Effector memory CD8-positive, alpha-beta T cell (primary cell): ENCODE results near the gene COL27A1.
"Not testable (repeated sequence)": the region's sequence is repeated elsewhere in the genome, so short reads cannot be mapped to it uniquely, and the experiment has no call there.

Experiments used
- ATAC-seq: fragments of 150-1000 bp; cut with Tn5 transposase; replicated peaks from 2 replicates; pipeline ENCODE4 v1.10.0; 2021; ENCODE audit warnings: mild to moderate bottlenecking, moderate library complexity
- DNase-seq, 3 experiments: peaks; one replicate each; pipeline ENCODE4 v3.0.0; 2021
- H3K27ac Mint-ChIP-seq, 2 donors: one replicate each; pipeline ENCODE4 v1.8.0; 2022; ENCODE audit warnings: mild to moderate bottlenecking in 2 of 2, mixed read lengths in 2 of 2, moderate library complexity in 2 of 2
- H3K27me3 Mint-ChIP-seq, 2 donors: one replicate each; pipeline ENCODE4 v1.8.0; 2022; ENCODE audit warnings: mixed read lengths in 2 of 2
- H3K36me3 Mint-ChIP-seq: one replicate; pipeline ENCODE4 v1.8.0; 2022; ENCODE audit warnings: mild to moderate bottlenecking, moderate library complexity, mixed read lengths; ENCODE audit not compliant: insufficient read depth
- H3K4me1 Mint-ChIP-seq, 2 donors: one replicate each; pipeline ENCODE4 v1.8.0; 2022; ENCODE audit warnings: low read depth in 2 of 2, mixed read lengths in 2 of 2
- H3K4me3 Mint-ChIP-seq, 2 donors: one replicate each; pipeline ENCODE4 v1.8.0; 2022; ENCODE audit warnings: mild to moderate bottlenecking in 2 of 2, mixed read lengths in 2 of 2, moderate library complexity in 2 of 2
- H3K9me3 Mint-ChIP-seq, 2 donors: one replicate each; pipeline ENCODE4 v1.8.0; 2022; ENCODE audit warnings: mixed read lengths in 2 of 2

Gene COL27A1

GRCh38 chr9:114126247-114127060 is 28.9 kb upstream of the COL27A1 start:
- Mint-ChIP-seq H3K27ac (no peak overlapping the region), H3K27me3 (peaks cover 53 to 54% of the 10 kb centered on the region in 2 donors), H3K4me1 (no peaks in the 10 kb centered on the region)

DNA sequence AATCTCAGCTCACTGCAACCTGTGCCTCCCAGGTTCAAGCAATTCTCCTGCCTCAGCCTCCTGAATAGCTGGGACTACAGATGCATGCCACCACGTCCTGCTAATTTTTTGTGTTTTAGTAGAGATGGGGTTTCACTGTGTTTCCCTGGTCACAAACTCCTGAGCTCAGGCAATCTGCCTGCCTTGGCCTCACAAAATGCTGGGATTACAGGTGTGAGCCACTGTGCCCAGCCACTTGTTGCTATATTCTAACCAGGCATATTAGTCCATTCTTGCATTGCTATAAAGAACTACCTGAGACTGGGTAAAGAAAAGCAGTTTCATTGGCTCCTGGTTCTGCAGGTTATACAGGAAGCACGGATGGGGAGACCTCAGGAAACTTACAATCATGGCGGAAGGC is 26.6 kb upstream of the COL27A1 start:
- not testable (repeated sequence) for H3K36me3 Mint-ChIP-seq, DNase-seq, H3K27ac Mint-ChIP-seq, H3K4me1 Mint-ChIP-seq, ATAC-seq, H3K4me3 Mint-ChIP-seq, H3K9me3 Mint-ChIP-seq
- peaks cover 61 to 62% of the 10 kb centered on the region in 2 donors for H3K27me3 Mint-ChIP-seq

More at GRCh38 chr9:114126247-114127060, 28.9 kb upstream of the COL27A1 start:
- Mint-ChIP-seq H3K9me3 (peaks cover 2 to 6% of the 10 kb centered on the region in 2 donors), H3K4me3 (no peak overlapping the region), H3K36me3 (no peaks in the 10 kb centered on the region)
- DNase-seq, result no peak
- no peak for ATAC-seq

DNA sequence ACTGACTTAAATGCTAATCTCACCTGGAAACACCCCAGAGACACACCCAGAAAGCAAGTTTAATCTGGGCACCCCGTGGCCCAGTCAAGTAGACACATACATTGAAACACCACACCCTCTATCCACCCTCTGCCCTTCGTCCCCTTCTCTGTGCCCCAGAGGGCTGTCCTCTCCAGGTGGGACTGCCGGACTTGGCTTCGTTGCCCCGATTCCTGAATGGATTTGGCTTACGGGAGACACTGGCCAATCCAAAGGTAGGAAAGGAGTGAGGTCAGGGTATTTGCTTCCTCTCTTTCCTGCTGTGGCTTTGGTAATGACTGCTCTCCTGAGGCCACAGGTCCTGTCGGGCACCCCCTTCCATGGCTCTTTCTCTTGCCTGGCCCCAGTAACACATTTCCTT is 25.2 kb upstream of the COL27A1 start:
- peaks cover 57 to 69% of the 10 kb centered on the region in 2 donors for H3K27me3 Mint-ChIP-seq
- H3K9me3 Mint-ChIP-seq, result peaks cover 2 to 6% of the 10 kb centered on the region in 2 donors

GRCh38 chr9:114130624-114131277 is 24.6 kb upstream of the COL27A1 start:
- ATAC-seq (no peak), DNase-seq (no peak)
- peaks cover 2 to 6% of the 10 kb centered on the region in 2 donors for H3K9me3 Mint-ChIP-seq
- H3K36me3 Mint-ChIP-seq, result no peaks in the 10 kb centered on the region
- no peak overlapping the region for H3K27ac Mint-ChIP-seq
- H3K4me1 Mint-ChIP-seq, result no peaks in the 10 kb centered on the region
- peaks cover 57 to 75% of the 10 kb centered on the region in 2 donors for H3K27me3 Mint-ChIP-seq
- H3K4me3 Mint-ChIP-seq, result no peak overlapping the region

More for the DNA sequence above, 25.2 kb upstream of the COL27A1 start:
- H3K27ac Mint-ChIP-seq, result no peak overlapping the region
- H3K4me1 Mint-ChIP-seq, result no peaks in the 10 kb centered on the region
- DNase-seq (no peak), ATAC-seq (no peak)
- no peak overlapping the region for H3K4me3 Mint-ChIP-seq
- no peaks in the 10 kb centered on the region for H3K36me3 Mint-ChIP-seq

GRCh38 chr9:114131808-114132549 is 23.4 kb upstream of the COL27A1 start:
- H3K4me1 Mint-ChIP-seq, result no peaks in the 10 kb centered on the region
- no peak for ATAC-seq
- peaks cover 2 to 6% of the 10 kb centered on the region in 2 donors for H3K9me3 Mint-ChIP-seq

DNA sequence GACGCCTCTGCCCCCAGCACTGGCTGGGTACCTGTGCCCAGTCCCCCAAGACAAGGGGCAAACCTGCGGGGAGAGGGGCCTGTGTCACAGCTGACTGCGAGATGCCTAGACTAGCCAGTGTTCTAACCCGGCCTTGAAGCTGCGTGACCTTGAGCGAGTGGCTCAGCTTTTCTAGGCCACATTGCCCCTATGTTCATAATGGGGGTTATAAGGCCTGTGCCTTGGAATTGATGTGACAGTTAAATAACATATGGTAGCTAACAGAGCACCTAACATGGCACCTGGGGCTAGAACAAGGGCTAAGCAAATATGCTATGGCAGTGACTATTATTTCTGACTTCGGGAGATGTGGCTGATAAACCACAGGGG is 22.8 kb upstream of the COL27A1 start:
- H3K4me1 Mint-ChIP-seq, result no peaks in the 10 kb centered on the region
- H3K27me3 Mint-ChIP-seq, result peaks cover 57 to 67% of the 10 kb centered on the region in 2 donors
- ATAC-seq (no peak), DNase-seq (no peak)
- peaks cover 0 to under 1% of the 10 kb centered on the region in 2 donors for H3K9me3 Mint-ChIP-seq
- no peak overlapping the region for H3K27ac Mint-ChIP-seq
- no peak overlapping the region for H3K4me3 Mint-ChIP-seq
- no peaks in the 10 kb centered on the region for H3K36me3 Mint-ChIP-seq

More at GRCh38 chr9:114131808-114132549, 23.4 kb upstream of the COL27A1 start:
- H3K36me3 Mint-ChIP-seq, result no peaks in the 10 kb centered on the region
- no peak overlapping the region for H3K27ac Mint-ChIP-seq
- H3K27me3 Mint-ChIP-seq, result peaks cover 57 to 67% of the 10 kb centered on the region in 2 donors
- DNase-seq, result no peak
- no peak overlapping the region for H3K4me3 Mint-ChIP-seq

DNA sequence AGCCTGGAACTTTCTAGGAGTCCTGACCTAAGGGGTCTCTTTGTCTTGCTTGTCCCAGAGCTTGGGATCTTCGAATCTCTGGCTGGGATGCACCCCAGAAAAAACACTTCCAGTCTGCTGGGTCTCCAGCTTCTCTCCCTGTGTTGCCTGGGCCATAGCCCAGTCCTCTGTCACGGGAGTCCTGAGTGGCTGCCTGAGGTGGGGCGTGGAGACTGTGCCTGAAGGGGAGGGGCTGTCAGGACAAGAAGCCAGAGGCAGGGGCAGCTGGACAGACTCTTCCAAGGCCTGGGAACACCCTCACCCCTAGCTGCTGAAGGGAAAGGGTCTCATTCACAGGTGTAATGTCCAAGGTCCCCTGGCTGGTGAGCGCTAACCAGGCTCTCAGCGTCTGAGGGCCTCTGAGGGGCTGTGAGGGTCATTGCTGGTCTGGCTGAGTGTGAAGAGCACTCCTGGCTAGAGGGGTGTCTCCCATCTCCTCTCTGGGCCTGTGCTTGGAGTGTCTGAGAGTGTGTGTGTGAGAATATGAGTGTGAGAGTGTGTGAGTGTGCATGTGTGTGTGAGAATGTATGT is 20.4 kb upstream of the COL27A1 start:
- Mint-ChIP-seq H3K27me3 (peaks cover 42 to 51% of the 10 kb centered on the region in 2 donors), H3K36me3 (no peaks in the 10 kb centered on the region), H3K4me1 (no peaks in the 10 kb centered on the region), H3K4me3 (no peak overlapping the region), H3K27ac (no peak overlapping the region), H3K9me3 (no peaks in the 10 kb centered on the region)
- DNase-seq (no peak), ATAC-seq (no peak)

DNA sequence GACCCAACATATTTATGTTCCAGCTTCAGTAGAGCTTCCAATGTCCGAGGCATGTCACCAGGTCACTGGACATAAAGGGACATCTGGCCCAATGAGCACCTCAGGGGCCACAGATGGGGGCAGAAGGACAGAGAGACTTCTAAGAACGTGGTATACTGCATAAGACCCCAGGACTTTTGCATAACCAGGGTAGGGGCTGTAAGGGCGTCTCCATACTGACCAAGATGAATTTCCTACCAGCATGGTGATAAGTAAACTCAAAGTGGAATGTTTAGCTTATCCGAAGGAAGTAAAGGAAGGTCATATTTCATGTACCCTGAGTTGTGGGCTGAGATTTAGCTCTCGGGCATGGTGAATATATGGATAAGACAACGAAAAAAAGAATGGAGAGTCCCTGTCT is 17.5 kb upstream of the COL27A1 start:
- no peaks in the 10 kb centered on the region for H3K36me3 Mint-ChIP-seq
- H3K27ac Mint-ChIP-seq, result no peak overlapping the region
- H3K9me3 Mint-ChIP-seq, result no peaks in the 10 kb centered on the region
- ATAC-seq (no peak), DNase-seq (no peak)
- H3K4me3 Mint-ChIP-seq, result no peak overlapping the region
- no peaks in the 10 kb centered on the region for H3K4me1 Mint-ChIP-seq
- H3K27me3 Mint-ChIP-seq, result peaks cover 39 to 56% of the 10 kb centered on the region in 2 donors

GRCh38 chr9:114138552-114138971 is 16.8 kb upstream of the COL27A1 start:
- Mint-ChIP-seq H3K36me3 (no peaks in the 10 kb centered on the region), H3K9me3 (no peaks in the 10 kb centered on the region), H3K4me3 (no peak overlapping the region), H3K27me3 (peaks cover 39 to 56% of the 10 kb centered on the region in 2 donors), H3K27ac (no peak overlapping the region), H3K4me1 (no peaks in the 10 kb centered on the region)
- no peak for ATAC-seq
- no peak for DNase-seq

- Mint-ChIP-seq H3K4me3 (no peak overlapping the region), H3K36me3 (no peaks in the 10 kb centered on the region), H3K9me3 (no peaks in the 10 kb centered on the region), H3K27ac (no peak overlapping the region), H3K4me1 (no peaks in the 10 kb centered on the region), H3K27me3 (peaks cover 37 to 56% of the 10 kb centered on the region in 2 donors)
- ATAC-seq (no peak), DNase-seq (no peak)
Observed at GRCh38 chr9:114139071-114139470, 16.3 kb upstream of the COL27A1 start.

DNA sequence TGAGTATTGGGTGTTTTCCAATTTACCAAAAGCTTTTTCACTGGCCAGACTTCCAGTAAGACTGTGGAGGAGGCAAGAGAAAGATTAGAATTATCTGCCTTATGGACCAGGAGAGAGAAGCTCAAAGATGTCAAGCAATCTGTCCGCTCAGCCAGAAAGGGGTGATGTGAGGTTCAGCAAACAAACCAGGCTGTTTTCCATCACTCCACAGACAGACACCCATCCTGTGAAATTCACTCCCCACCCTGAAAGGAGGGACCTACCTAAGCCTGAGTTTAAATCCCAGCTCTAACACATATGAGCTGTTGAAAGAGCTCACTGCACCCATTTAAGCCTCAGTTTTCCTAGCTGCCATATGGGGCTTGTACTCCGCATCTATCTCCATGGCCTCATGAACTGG is 14.9 kb upstream of the COL27A1 start:
- Mint-ChIP-seq H3K27me3 (peaks cover 35 to 63% of the 10 kb centered on the region in 2 donors), H3K36me3 (no peaks in the 10 kb centered on the region), H3K27ac (no peak overlapping the region), H3K9me3 (no peaks in the 10 kb centered on the region), H3K4me1 (no peaks in the 10 kb centered on the region), H3K4me3 (no peak overlapping the region)
- ATAC-seq (no peak), DNase-seq (no peak)

DNA sequence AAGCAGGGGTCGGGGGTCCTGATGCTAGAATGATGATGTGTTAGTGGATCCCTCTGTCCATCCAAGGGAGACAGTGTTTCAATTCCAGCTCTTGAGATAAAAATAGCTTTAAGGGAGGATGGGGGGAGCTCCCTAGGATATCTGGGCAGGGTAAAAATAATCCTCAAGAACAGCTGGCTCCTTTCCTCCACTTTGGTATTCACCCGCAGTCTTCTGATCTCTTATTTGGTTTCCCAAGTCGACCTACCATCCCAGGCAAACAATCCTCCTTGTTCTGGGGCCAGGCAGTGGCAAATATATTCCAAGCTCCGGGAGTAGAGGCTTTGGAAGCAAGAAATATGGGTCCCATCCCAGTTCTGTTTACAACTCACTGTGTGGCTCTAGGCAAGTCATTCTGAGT is 14.5 kb upstream of the COL27A1 start:
- peaks cover 31 to 63% of the 10 kb centered on the region in 2 donors for H3K27me3 Mint-ChIP-seq
- H3K36me3 Mint-ChIP-seq, result no peaks in the 10 kb centered on the region
- no peaks in the 10 kb centered on the region for H3K4me1 Mint-ChIP-seq
- no peaks in the 10 kb centered on the region for H3K9me3 Mint-ChIP-seq
- no peak overlapping the region for H3K4me3 Mint-ChIP-seq
- ATAC-seq (no peak), DNase-seq (no peak)
- H3K27ac Mint-ChIP-seq, result no peak overlapping the region
